H1 (cell line): Measurements from ENCODE around the gene CAMSAP1. TPM values are rescaled to one million over a fixed set of nuclear protein-coding genes. Genes with fewer than 3 reads are reported as not detected.
A peak's percentile ranks its signal among the peaks of the same experiment; 100 is the strongest.

Experiments used
- CTCF ChIA-PET: fragments of 300-600 bp; sonication (Branson Sonifier 250); formaldehyde crosslinking; loops from one replicate; lab custom pipeline; 2021; ENCODE audit not compliant: partially characterized antibody; lab: Charles Lee
- POLR2A ChIA-PET: fragments of 300-600 bp; sonication (Branson Sonifier 250); formaldehyde crosslinking; loops from one replicate; lab custom pipeline; 2021; ENCODE audit warnings: inconsistent platforms; ENCODE audit not compliant: partially characterized antibody; lab: Charles Lee
- DNase-seq, 2 experiments: peaks; one replicate each; pipeline versions ENCODE4 v3.0.0 to v3.0.0-alpha.2; 2010 to 2022; ENCODE audit warnings: low spot score in 2 of 2, low read depth in 1 of 2, mixed read lengths in 1 of 2
- FAIRE-seq: peaks from 2 replicates; lab custom pipeline; 2011; peaks lifted over from hg19 to GRCh38; lab: Jason Lieb, UNC
- H2AFZ ChIP-seq: 2 replicates; pipeline ENCODE4 v1.8.1; 2012; ENCODE audit warnings: low read length, inconsistent platforms
- H2AK5ac ChIP-seq: 2 replicates; pipeline ENCODE4 v1.6.1; 2013; ENCODE audit warnings: low read depth, low read length
- H2BK120ac ChIP-seq: replicated peaks from 2 replicates; pipeline ENCODE3; 2013; ENCODE audit warnings: low read depth, low read length, inconsistent platforms
- H2BK12ac ChIP-seq: 2 replicates; pipeline ENCODE4 v1.6.1; 2013; ENCODE audit warnings: low read depth, low read length
- H2BK15ac ChIP-seq: 2 replicates; pipeline ENCODE4 v1.6.1; 2013; ENCODE audit warnings: low read length
- H2BK20ac ChIP-seq: 2 replicates; pipeline ENCODE4 v1.6.1; 2013; ENCODE audit warnings: low read length
- H2BK5ac ChIP-seq: 2 replicates; pipeline ENCODE4 v1.6.1; 2013; ENCODE audit warnings: low read depth, low read length
- H3K14ac ChIP-seq: 2 replicates; pipeline ENCODE4 v1.6.1; 2013; ENCODE audit warnings: inconsistent platforms; ENCODE audit not compliant: insufficient read length
- H3K18ac ChIP-seq: 2 replicates; pipeline ENCODE4 v1.6.1; 2013; ENCODE audit warnings: low read length; ENCODE audit errors: extremely low read depth
- H3K23ac ChIP-seq: 2 replicates; pipeline ENCODE4 v1.6.1; 2013; ENCODE audit warnings: inconsistent platforms; ENCODE audit not compliant: insufficient read length
- H3K23me2 ChIP-seq: 2 replicates; pipeline ENCODE4 v1.6.1; 2013; ENCODE audit warnings: low read depth, low read length
- H3K27ac ChIP-seq: 2 replicates; pipeline ENCODE4 v1.6.1; 2011; ENCODE audit warnings: low read depth, low read length, inconsistent platforms
- H3K27me3 ChIP-seq, 4 experiments: replicated peaks in 1 of 4; 1 replicate in 1 of 4; 2 replicates in 3 of 4; pipeline versions ENCODE4 v1.6.1 to v1.8.1; 2011 to 2013; ENCODE audit warnings: low read length in 3 of 4, mild to moderate bottlenecking in 3 of 4, inconsistent platforms in 2 of 4, mixed read lengths in 2 of 4, moderate library complexity in 1 of 4; ENCODE audit not compliant: control insufficient read depth in 3 of 4, insufficient read depth in 3 of 4; ENCODE audit errors: extremely low read depth in 1 of 4
- H3K36me3 ChIP-seq, 4 experiments: 2 replicates each; pipeline versions ENCODE4 v1.6.1 to v1.8.1; 2011 to 2013; ENCODE audit warnings: mild to moderate bottlenecking in 4 of 4, low read length in 3 of 4, moderate library complexity in 2 of 4, control low read depth in 1 of 4, inconsistent platforms in 1 of 4; ENCODE audit not compliant: insufficient read depth in 4 of 4, control insufficient read depth in 2 of 4
- H3K4ac ChIP-seq: replicated peaks from 2 replicates; pipeline ENCODE3; 2013; ENCODE audit warnings: low read length, low read depth, mixed read lengths, inconsistent platforms; ENCODE audit not compliant: insufficient read length
- H3K4me1 ChIP-seq, 4 experiments: replicated peaks in 1 of 4; 1 replicate in 1 of 4; 2 replicates in 3 of 4; pipeline versions ENCODE4 v1.6.1 to v1.8.1; 2011 to 2013; ENCODE audit warnings: low read length in 3 of 4, inconsistent platforms in 2 of 4, mixed read lengths in 1 of 4; ENCODE audit not compliant: insufficient read depth in 4 of 4, control insufficient read depth in 3 of 4
- H3K4me2 ChIP-seq, 2 experiments: 2 replicates each; pipeline versions ENCODE4 v1.6.1 to v1.8.1; 2011 to 2013; ENCODE audit warnings: low read depth in 2 of 2, low read length in 2 of 2, control low read depth in 1 of 2, inconsistent platforms in 1 of 2, mild to moderate bottlenecking in 1 of 2; ENCODE audit not compliant: insufficient read depth in 1 of 2
- H3K4me3 ChIP-seq, 4 experiments: fragments of 200-600, 300-600 bp in 1 of 4; sonication (generic), shearing (Covaris generic), sonication (Bioruptor Twin) in 1 of 4; 2 replicates each; pipeline versions ENCODE4 v1.5.1 to v1.8.1; 2011 to 2016; ENCODE audit warnings: low read length in 4 of 4, low read depth in 3 of 4, control low read depth in 2 of 4, inconsistent platforms in 2 of 4, mild to moderate bottlenecking in 2 of 4, mixed read lengths in 1 of 4, moderate library complexity in 1 of 4; ENCODE audit not compliant: insufficient read depth in 2 of 4; ENCODE audit errors: extremely low read depth in 1 of 4
- H3K56ac ChIP-seq: replicated peaks from 2 replicates; pipeline ENCODE3; 2013; ENCODE audit warnings: low read depth, mild to moderate bottlenecking, mixed read lengths, low read length, inconsistent platforms; ENCODE audit not compliant: insufficient read length
- H3K79me1 ChIP-seq: 2 replicates; pipeline ENCODE4 v1.6.1; 2013; ENCODE audit warnings: low read depth, low read length, control low read depth
- H3K79me2 ChIP-seq, 2 experiments: 2 replicates each; pipeline versions ENCODE4 v1.6.1 to v1.8.1; 2012 to 2013; ENCODE audit warnings: low read length in 2 of 2, mild to moderate bottlenecking in 2 of 2, inconsistent platforms in 1 of 2; ENCODE audit not compliant: insufficient read depth in 2 of 2, control insufficient read depth in 1 of 2
- H3K9ac ChIP-seq, 4 experiments: replicated peaks in 1 of 4; 1 replicate in 1 of 4; 2 replicates in 3 of 4; pipeline versions ENCODE4 v1.6.1 to v1.8.1; 2011 to 2013; ENCODE audit warnings: low read depth in 3 of 4, low read length in 3 of 4, control low read depth in 2 of 4, mild to moderate bottlenecking in 2 of 4, moderate library complexity in 2 of 4, inconsistent platforms in 1 of 4; ENCODE audit errors: extremely low read depth in 1 of 4
- H3K9me3 ChIP-seq, 2 experiments: 2 replicates each; pipeline versions ENCODE4 v1.6.1 to v1.8.1; 2012 to 2013; ENCODE audit warnings: mild to moderate bottlenecking in 2 of 2, moderate library complexity in 2 of 2, control low read depth in 1 of 2, inconsistent platforms in 1 of 2, low read depth in 1 of 2, low read length in 1 of 2, mixed read lengths in 1 of 2; ENCODE audit not compliant: insufficient read depth in 2 of 2
- H4K20me1 ChIP-seq, 2 experiments: replicated peaks in 1 of 2; 2 replicates each; pipeline versions ENCODE3 to v1.8.1; 2011 to 2013; ENCODE audit warnings: inconsistent platforms in 2 of 2, low read length in 2 of 2, mild to moderate bottlenecking in 1 of 2; ENCODE audit not compliant: insufficient read depth in 2 of 2, control insufficient read depth in 1 of 2
- H4K5ac ChIP-seq: 2 replicates; pipeline ENCODE4 v1.6.1; 2013; ENCODE audit warnings: low read length, low read depth, mixed read lengths, inconsistent platforms; ENCODE audit not compliant: insufficient read length
- H4K8ac ChIP-seq: 2 replicates; pipeline ENCODE4 v1.8.0; 2013; ENCODE audit warnings: mild to moderate bottlenecking, moderate library complexity, low read length, inconsistent platforms; ENCODE audit not compliant: insufficient read depth; ENCODE audit errors: extremely low read depth
- H4K91ac ChIP-seq: replicated peaks from 2 replicates; pipeline ENCODE3; 2013; ENCODE audit warnings: low read length, mixed read lengths, inconsistent platforms; ENCODE audit not compliant: insufficient read length
- BACH1 ChIP-seq: IDR thresholded peaks from 2 replicates; pipeline ENCODE4 v1.6.1; 2012; ENCODE audit warnings: low read length, improper control_type of control experiment
- CTCF ChIP-seq, 3 experiments: IDR thresholded peaks; 1 replicate in 2 of 3; 2 replicates in 1 of 3; pipeline versions ENCODE4 v1.5.1 to v1.6.1; 2011; ENCODE audit warnings: low read length in 3 of 3, mild to moderate bottlenecking in 3 of 3, inconsistent platforms in 2 of 3, low read depth in 1 of 3, moderate library complexity in 1 of 3; ENCODE audit not compliant: insufficient read depth in 1 of 3; ENCODE audit errors: control extremely low read depth in 1 of 3
- KDM1A ChIP-seq: fragments of 200-600, 300-600 bp; sonication (generic); IDR thresholded peaks from 2 replicates; pipeline ENCODE4 v1.7.1; 2016; ENCODE audit warnings: mild to moderate bottlenecking, low read length, borderline replicate concordance
- MAFK ChIP-seq: IDR thresholded peaks from 2 replicates; pipeline ENCODE4 v1.6.1; 2012; ENCODE audit warnings: low read depth, mild to moderate bottlenecking, improper control_type of control experiment, low read length
- NRF1 ChIP-seq: IDR thresholded peaks from 2 replicates; pipeline ENCODE4 v1.6.1; 2011; ENCODE audit warnings: mild to moderate bottlenecking, low read depth, low read length, improper control_type of control experiment
- POLR2AphosphoS5 ChIP-seq: IDR thresholded peaks from 2 replicates; pipeline ENCODE4 v1.6.1; 2011; ENCODE audit warnings: low read depth, low read length
- SIX5 ChIP-seq: IDR thresholded peaks from 2 replicates; pipeline ENCODE4 v1.6.1; 2011; ENCODE audit warnings: mild to moderate bottlenecking, low read depth, low read length
- SP2 ChIP-seq: IDR thresholded peaks from 2 replicates; pipeline ENCODE4 v1.6.1; 2012; ENCODE audit warnings: mild to moderate bottlenecking, low read length, inconsistent platforms
- WGBS, 2 experiments: shearing (Covaris generic) in 1 of 2; methylation state at CpG; one replicate each; pipeline versions ENCODE4 v1.1.6 to v1.1.7; 2013 to 2015; ENCODE audit warnings: low lambda C conversion rate in 2 of 2, mixed read lengths in 2 of 2, inconsistent platforms in 1 of 2, low coverage in 1 of 2, missing lambda C conversion rate in 1 of 2; ENCODE audit not compliant: insufficient replicate concordance in 2 of 2, insufficient coverage in 1 of 2, insufficient read length in 1 of 2; ENCODE audit errors: extremely low coverage in 1 of 2, missing lambda C conversion rate in 1 of 2; 5-methylcytosine and 5-hydroxymethylcytosine counted together
- polyA plus RNA-seq, 7 experiments: library from polyadenylated mRNA; depleted of rRNA in 3 of 7; stranded (reverse) in 5 of 7; unstranded in 2 of 7; fragments of >200 nt in 5 of 7; fragments of 200-250 nt in 2 of 7; gene quantifications; 1 replicate in 5 of 7; 2 replicates in 1 of 7; 4 replicates in 1 of 7; pipeline versions ENCODE4 v1.2.1 to v1.2.3, GENCODE V29; 2011 to 2013; ENCODE audit warnings: missing spikeins in 2 of 7, mixed read lengths in 2 of 7
- total RNA-seq: library from RNA; stranded (reverse); fragmentation: NEBNext Ultra II Directional; extraction: Animal tissue kit (Norgen Biotek cat#: 25700); gene quantifications from 2 replicates; pipeline ENCODE4 v1.2.1, GENCODE V29; 2021

The CAMSAP1 gene
- total and polyA plus RNA-seq, 2 of the 8 experiments (the other 6 are each of a cell fraction or from before 2014, with no cell fraction given): 13.4 to 44.0 TPM

GRCh38 chr9:135835131-135835530 is 72.2 kb downstream of the CAMSAP1 start:
- no peak overlapping the region for H2BK5ac ChIP-seq
- H3K4ac ChIP-seq: no peak overlapping the region
- H4K5ac ChIP-seq: no peak overlapping the region
- H3K4me1 ChIP-seq: peaks cover 0 to 9% (median 4%) of the 10 kb centered on the region in 4 experiments; a peak in 3 of 7 replicates
- H3K14ac ChIP-seq: no peak overlapping the region
- no peak overlapping the region for H3K4me3 ChIP-seq
- peaks cover 11 to 24% of the 10 kb centered on the region in 2 experiments for H4K20me1 ChIP-seq
- no peak overlapping the region for H2BK12ac ChIP-seq
- H3K79me1 ChIP-seq: peaks cover 30% of the 10 kb centered on the region
- H3K56ac ChIP-seq: no peak overlapping the region
- peaks cover 14 to 85% of the 10 kb centered on the region in 2 experiments for H3K79me2 ChIP-seq
- FAIRE-seq (no peak), DNase-seq (no peak)
- H3K9me3 ChIP-seq: no peaks in the 10 kb centered on the region
- H3K4me2 ChIP-seq: no peak overlapping the region
- H3K23me2 ChIP-seq: peaks cover 21% of the 10 kb centered on the region; the same call in 1 of the 2 replicates
- H2AFZ ChIP-seq: no peak overlapping the region
- H3K9ac ChIP-seq: no peak overlapping the region
- CTCF ChIA-PET: interaction anchor here (1.0 to 2.2 kb wide), 4 partner anchors 10 to 43 kb away, joined by 3 to 7 read pairs (median 4); no protein-coding TSS in a partner anchor
- no peak overlapping the region for H3K23ac ChIP-seq
- H3K18ac ChIP-seq: no peak overlapping the region
- H3K27me3 ChIP-seq: no peaks in the 10 kb centered on the region; a peak in 1 of 7 replicates
- H3K27ac ChIP-seq: no peak overlapping the region
- H4K8ac ChIP-seq: no peak overlapping the region
- no peak overlapping the region for H2AK5ac ChIP-seq
- POLR2A ChIA-PET: no interaction called here
- peaks cover 0 to 2% (median 0%) of the 10 kb centered on the region in 4 experiments; a peak in 3 of 8 replicates for H3K36me3 ChIP-seq
- no peak overlapping the region for H2BK15ac ChIP-seq
- 89% methylated on average over 10 of the region's 10 CpGs; no CpG with 5 or more reads in 1 of the 2 experiments for WGBS, 2 experiments
- no peak overlapping the region for H2BK120ac ChIP-seq
- no peak overlapping the region for H4K91ac ChIP-seq
- TF ChIP-seq CTCF (IDR thresholded peaks at IDR 0.05; ENCODE audit: control extremely low read depth in 1 of 3, insufficient read depth in 1 of 3, low read depth in 1 of 3, low read length in 3 of 3) (peak in 1 of 3 experiments; percentile 36; a peak in 1 of 4 replicates), SIX5 (no peak), NRF1 (no peak), KDM1A (no peak), MAFK (no peak), SP2 (no peak), POLR2AphosphoS5 (no peak), BACH1 (no peak)
- no peak overlapping the region for H2BK20ac ChIP-seq
